Measurements from ENCODE around the gene APEH.

DNA sequence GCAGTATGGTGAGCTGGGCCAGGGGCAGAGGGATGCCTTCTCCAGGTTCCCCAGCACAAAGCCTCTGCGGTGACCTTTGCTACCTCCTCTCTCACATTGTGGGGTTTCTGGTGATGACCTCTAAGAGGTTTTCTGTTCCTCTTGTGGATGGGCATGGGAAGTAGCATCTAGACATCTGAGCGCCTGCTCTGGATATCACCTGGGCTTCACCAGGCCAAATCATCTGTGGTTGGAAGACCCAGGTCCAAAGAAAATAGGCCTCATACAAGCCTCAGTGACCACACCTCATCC, 7.0 kb downstream of the APEH start:
- TF ChIP-seq POLR2A (IDR thresholded peaks at IDR 0.05; ENCODE audit: low read length) (no peak), GATA1 (IDR thresholded peaks at IDR 0.05; ENCODE audit: low read depth, low read length) (no peak)

Measured in erythroblast (primary cell).